Measurements from ENCODE around the gene COBL.

The COBL gene

DNA sequence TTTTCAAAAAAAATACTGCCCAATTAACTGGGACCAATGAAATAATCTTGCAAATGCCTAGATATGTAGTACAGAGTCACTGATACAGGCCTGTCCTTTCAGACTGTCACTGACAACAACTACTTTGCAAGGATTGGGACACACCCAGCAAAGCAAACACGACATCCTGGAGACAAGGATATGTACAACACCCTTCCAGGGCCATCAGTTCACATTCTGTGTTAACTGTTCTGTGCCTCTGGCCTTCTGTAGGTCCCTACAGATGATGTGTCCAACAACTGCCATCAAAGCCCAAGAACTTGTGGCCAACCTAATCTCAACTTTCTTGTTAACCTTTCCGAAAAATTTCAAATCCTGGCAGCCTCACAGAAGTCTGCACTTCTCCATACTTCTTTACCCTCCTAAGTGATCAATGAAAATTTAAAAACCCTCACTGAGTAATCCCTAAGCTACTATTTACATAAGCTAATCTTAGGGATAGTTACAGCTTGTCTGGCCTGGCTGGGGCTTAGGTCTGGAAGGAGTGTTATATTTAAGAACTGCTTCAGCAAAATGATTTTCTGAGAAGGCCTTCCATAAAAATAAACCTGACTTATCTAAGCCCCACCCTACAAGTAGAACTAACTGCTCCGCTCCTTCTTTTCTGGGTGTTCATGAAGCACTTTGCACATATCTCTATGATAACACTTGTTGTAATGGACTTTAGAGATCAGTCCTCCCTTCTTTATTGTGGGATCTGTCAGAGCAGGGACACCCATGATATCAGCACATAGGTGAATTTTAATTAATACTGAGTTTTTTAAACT, 21.0 kb downstream of the COBL start:
- no peak overlapping the region for H2AFZ ChIP-seq (ENCODE audit: low read length)
- no peaks in the 10 kb centered on the region for H3K79me2 ChIP-seq (ENCODE audit: insufficient read depth, low read length)
- no peaks in the 10 kb centered on the region for H3K4me1 ChIP-seq (ENCODE audit: insufficient read depth, low read length, poor library complexity, severe bottlenecking)
- no peaks in the 10 kb centered on the region for H4K20me1 ChIP-seq (ENCODE audit: insufficient read depth, low read length, poor library complexity, severe bottlenecking)
- no peaks in the 10 kb centered on the region for H3F3A ChIP-seq (ENCODE audit: low read depth)
- no peak overlapping the region for H3K4me3 ChIP-seq (ENCODE audit: low read length, poor library complexity, severe bottlenecking)
- no peaks in the 10 kb centered on the region for H3K9me3 ChIP-seq (ENCODE audit: insufficient read depth, low read depth, low read length)
- H3K4me2 ChIP-seq (ENCODE audit: low read depth, low read length, poor library complexity, severe bottlenecking): no peak overlapping the region
- H3K9ac ChIP-seq (ENCODE audit: low read depth, low read length, poor library complexity, severe bottlenecking): no peak overlapping the region
- no peaks in the 10 kb centered on the region for H3K9me2 ChIP-seq (replicated peaks; ENCODE audit: low read depth, low read length)
- TF ChIP-seq, protein P1, sequence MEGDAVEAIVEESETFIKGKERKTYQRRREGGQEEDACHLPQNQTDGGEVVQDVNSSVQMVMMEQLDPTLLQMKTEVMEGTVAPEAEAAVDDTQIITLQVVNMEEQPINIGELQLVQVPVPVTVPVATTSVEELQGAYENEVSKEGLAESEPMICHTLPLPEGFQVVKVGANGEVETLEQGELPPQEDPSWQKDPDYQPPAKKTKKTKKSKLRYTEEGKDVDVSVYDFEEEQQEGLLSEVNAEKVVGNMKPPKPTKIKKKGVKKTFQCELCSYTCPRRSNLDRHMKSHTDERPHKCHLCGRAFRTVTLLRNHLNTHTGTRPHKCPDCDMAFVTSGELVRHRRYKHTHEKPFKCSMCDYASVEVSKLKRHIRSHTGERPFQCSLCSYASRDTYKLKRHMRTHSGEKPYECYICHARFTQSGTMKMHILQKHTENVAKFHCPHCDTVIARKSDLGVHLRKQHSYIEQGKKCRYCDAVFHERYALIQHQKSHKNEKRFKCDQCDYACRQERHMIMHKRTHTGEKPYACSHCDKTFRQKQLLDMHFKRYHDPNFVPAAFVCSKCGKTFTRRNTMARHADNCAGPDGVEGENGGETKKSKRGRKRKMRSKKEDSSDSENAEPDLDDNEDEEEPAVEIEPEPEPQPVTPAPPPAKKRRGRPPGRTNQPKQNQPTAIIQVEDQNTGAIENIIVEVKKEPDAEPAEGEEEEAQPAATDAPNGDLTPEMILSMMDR (conservative IDR thresholded peaks at IDR 0.05; ENCODE audit: low read length): no peak
- no peak for TF ChIP-seq EZH2phosphoT487 (IDR thresholded peaks at IDR 0.05; ENCODE audit: borderline replicate concordance)
- H3K36me3 ChIP-seq (ENCODE audit: insufficient read depth, low read length): no peaks in the 10 kb centered on the region
- no peaks in the 10 kb centered on the region for H3K27me3 ChIP-seq (ENCODE audit: insufficient read depth, low read length, poor library complexity, severe bottlenecking)

DNA sequence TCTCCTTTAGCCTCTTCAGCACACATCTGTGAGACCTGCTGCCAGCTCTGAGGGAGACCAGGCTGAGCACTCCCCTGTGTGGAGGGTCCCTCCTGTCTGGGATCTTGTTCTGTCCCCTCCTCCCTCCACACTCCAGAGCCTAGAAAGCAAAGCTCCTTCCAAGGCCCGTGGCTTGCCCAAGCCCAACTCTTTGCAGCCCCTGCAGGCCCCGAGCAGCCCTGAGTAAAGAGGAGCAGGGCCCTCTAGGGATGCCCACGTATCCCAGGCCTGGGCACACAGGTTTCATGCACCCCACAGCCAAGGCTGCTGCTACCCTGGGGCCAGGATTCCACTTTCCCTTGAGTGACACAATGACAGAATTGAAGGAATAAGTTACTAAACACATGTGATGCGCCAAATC, 24.0 kb downstream of the COBL start:
- H3K9me3 ChIP-seq (ENCODE audit: insufficient read depth, low read depth, low read length): no peaks in the 10 kb centered on the region
- no peak overlapping the region for H3K4me2 ChIP-seq (ENCODE audit: low read depth, low read length, poor library complexity, severe bottlenecking)
- no peaks in the 10 kb centered on the region for H3K4me1 ChIP-seq (ENCODE audit: insufficient read depth, low read length, poor library complexity, severe bottlenecking)
- no peaks in the 10 kb centered on the region for H3K27me3 ChIP-seq (ENCODE audit: insufficient read depth, low read length, poor library complexity, severe bottlenecking)
- no peaks in the 10 kb centered on the region for H3K9me2 ChIP-seq (replicated peaks; ENCODE audit: low read depth, low read length)
- H3K79me2 ChIP-seq (ENCODE audit: insufficient read depth, low read length): no peaks in the 10 kb centered on the region
- no peak overlapping the region for H2AFZ ChIP-seq (ENCODE audit: low read length)
- H4K20me1 ChIP-seq (ENCODE audit: insufficient read depth, low read length, poor library complexity, severe bottlenecking): no peaks in the 10 kb centered on the region
- no peak overlapping the region for H3K9ac ChIP-seq (ENCODE audit: low read depth, low read length, poor library complexity, severe bottlenecking)
- H3K36me3 ChIP-seq (ENCODE audit: insufficient read depth, low read length): no peaks in the 10 kb centered on the region
- TF ChIP-seq, protein P1 (conservative IDR thresholded peaks at IDR 0.05; ENCODE audit: low read length): no peak
- TF ChIP-seq EZH2phosphoT487 (IDR thresholded peaks at IDR 0.05; ENCODE audit: borderline replicate concordance): no peak
- H3F3A ChIP-seq (ENCODE audit: low read depth): no peaks in the 10 kb centered on the region
- no peak overlapping the region for H3K4me3 ChIP-seq (ENCODE audit: low read length, poor library complexity, severe bottlenecking)

DNA sequence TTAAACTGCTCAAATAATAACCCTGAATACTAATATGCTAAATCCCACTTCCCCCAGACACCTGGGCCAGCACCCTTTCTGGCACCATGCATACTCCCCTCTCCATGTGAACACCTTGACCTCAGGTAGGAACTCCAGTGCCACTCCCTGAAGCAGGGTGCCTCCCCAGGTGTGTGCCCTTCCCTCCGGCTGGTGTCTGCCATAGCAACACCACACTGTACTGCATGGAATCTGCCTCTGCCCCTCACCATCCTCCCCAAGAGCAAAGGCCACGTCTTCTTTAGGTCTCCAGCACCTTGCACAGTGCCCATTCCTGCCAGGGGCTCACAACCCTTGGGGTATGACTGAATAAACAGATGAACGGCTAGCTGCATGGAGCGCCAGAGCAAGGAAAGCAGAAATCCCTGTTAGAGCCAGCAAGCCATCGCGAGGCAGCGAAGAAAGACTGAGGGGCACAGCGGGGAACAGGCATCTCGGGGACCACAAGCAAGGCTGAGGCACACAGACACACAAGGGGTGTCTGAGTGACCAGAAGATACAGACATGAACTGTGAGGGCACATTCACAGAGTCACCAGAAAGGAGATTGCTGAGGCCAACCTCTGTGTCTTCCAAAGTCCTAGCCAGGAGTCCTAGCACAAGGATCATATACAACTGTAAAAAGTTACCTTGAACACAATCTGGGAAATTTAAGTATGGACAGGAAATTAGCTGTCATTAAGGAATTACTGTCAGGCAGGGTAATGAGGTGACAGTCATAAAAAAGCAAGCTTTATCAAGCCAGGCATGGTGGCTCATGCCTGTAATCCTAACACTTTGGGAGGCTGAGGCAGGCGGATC, 25.7 kb downstream of the COBL start:
- no peaks in the 10 kb centered on the region for H3K36me3 ChIP-seq (ENCODE audit: insufficient read depth, low read length)
- H3K9me2 ChIP-seq (replicated peaks; ENCODE audit: low read depth, low read length): no peaks in the 10 kb centered on the region
- no peak overlapping the region for H3K9ac ChIP-seq (ENCODE audit: low read depth, low read length, poor library complexity, severe bottlenecking)
- no peaks in the 10 kb centered on the region for H4K20me1 ChIP-seq (ENCODE audit: insufficient read depth, low read length, poor library complexity, severe bottlenecking)
- no peak for TF ChIP-seq EZH2phosphoT487 (IDR thresholded peaks at IDR 0.05; ENCODE audit: borderline replicate concordance)
- TF ChIP-seq, protein P1 (conservative IDR thresholded peaks at IDR 0.05; ENCODE audit: low read length): no peak
- no peaks in the 10 kb centered on the region for H3K27me3 ChIP-seq (ENCODE audit: insufficient read depth, low read length, poor library complexity, severe bottlenecking)
- H3F3A ChIP-seq (ENCODE audit: low read depth): no peaks in the 10 kb centered on the region
- H2AFZ ChIP-seq (ENCODE audit: low read length): no peak overlapping the region
- H3K9me3 ChIP-seq (ENCODE audit: insufficient read depth, low read depth, low read length): no peaks in the 10 kb centered on the region
- no peaks in the 10 kb centered on the region for H3K4me1 ChIP-seq (ENCODE audit: insufficient read depth, low read length, poor library complexity, severe bottlenecking)
- H3K4me3 ChIP-seq (ENCODE audit: low read length, poor library complexity, severe bottlenecking): no peak overlapping the region
- no peaks in the 10 kb centered on the region for H3K79me2 ChIP-seq (ENCODE audit: insufficient read depth, low read length)
- H3K4me2 ChIP-seq (ENCODE audit: low read depth, low read length, poor library complexity, severe bottlenecking): no peak overlapping the region

Measured in Loucy (cell line).